Measurements from ENCODE around the gene MLPH.
"Not testable (repeated sequence)": the region's sequence is repeated elsewhere in the genome, so short reads cannot be mapped to it uniquely, and the experiment has no call there.

The MLPH gene

GRCh38 chr2:237457388-237457941 is 29.6 kb upstream of the MLPH start:
- DNase-seq (ENCODE audit: low read depth) = no peak

GRCh38 chr2:237458519-237458918 is 28.5 kb upstream of the MLPH start:
- no peak for DNase-seq (ENCODE audit: low read depth)

- DNase-seq (ENCODE audit: low read depth) = no peak
Measured at GRCh38 chr2:237459226-237459625, 27.8 kb upstream of the MLPH start.

- DNase-seq (ENCODE audit: low read depth) = no peak
Measured at GRCh38 chr2:237459741-237460174, 27.3 kb upstream of the MLPH start.

GRCh38 chr2:237464757-237465391 is 22.2 kb upstream of the MLPH start:
- DNase-seq (ENCODE audit: low read depth) = no peak

- no peak for DNase-seq (ENCODE audit: low read depth)
Measured at GRCh38 chr2:237465515-237466148, 21.4 kb upstream of the MLPH start.

GRCh38 chr2:237466211-237466610 is 20.8 kb upstream of the MLPH start:
- DNase-seq (ENCODE audit: low read depth) = no peak

GRCh38 chr2:237467447-237468179 is 19.4 kb upstream of the MLPH start:
- no peak for DNase-seq (ENCODE audit: low read depth)

GRCh38 chr2:237469410-237469809 is 17.6 kb upstream of the MLPH start:
- DNase-seq (ENCODE audit: low read depth) = not testable (repeated sequence)

- no peak for DNase-seq (ENCODE audit: low read depth)
Measured at GRCh38 chr2:237469849-237470248, 17.2 kb upstream of the MLPH start.

- DNase-seq (ENCODE audit: low read depth) = no peak
Measured at GRCh38 chr2:237470914-237471313, 16.1 kb upstream of the MLPH start.

GRCh38 chr2:237471438-237472186 is 15.4 kb upstream of the MLPH start:
- no peak for DNase-seq (ENCODE audit: low read depth)

GRCh38 chr2:237472187-237472712 is 14.8 kb upstream of the MLPH start:
- no peak for DNase-seq (ENCODE audit: low read depth)

- no peak for DNase-seq (ENCODE audit: low read depth)
Measured at GRCh38 chr2:237472909-237473877, 13.9 kb upstream of the MLPH start.

- no peak for DNase-seq (ENCODE audit: low read depth)
Measured at GRCh38 chr2:237473878-237474441, 13.1 kb upstream of the MLPH start.

GRCh38 chr2:237474442-237474911 is 12.6 kb upstream of the MLPH start:
- no peak for DNase-seq (ENCODE audit: low read depth)

- peak; percentile 63 for DNase-seq (ENCODE audit: low read depth)
Measured at GRCh38 chr2:237474931-237475703, 11.9 kb upstream of the MLPH start.

GRCh38 chr2:237475704-237476141 is 11.3 kb upstream of the MLPH start:
- peak; percentile 22 for DNase-seq (ENCODE audit: low read depth)

- DNase-seq (ENCODE audit: low read depth) = no peak
Measured at GRCh38 chr2:237478095-237478494, 9.0 kb upstream of the MLPH start.
